Upper lobe of left lung (tissue), 6 donors: ENCODE measurements around the gene JAZF1. TPM values are rescaled to one million over a fixed set of nuclear protein-coding genes. Genes with fewer than 3 reads are reported as not detected.

Experiments used
- ATAC-seq, 2 donors: fragments of 200-7000 bp; cut with Tn5 transposase; one replicate each; pipeline ENCODE4 v1.9.1; 2022; ENCODE audit warnings: mild to moderate bottlenecking in 2 of 2, moderate library complexity in 2 of 2; ENCODE audit not compliant: low FRiP score in 2 of 2
- DNase-seq, 2 donors: peaks; one replicate each; pipeline ENCODE4 v3.0.0-alpha.2; 2019 to 2020
- H3K27ac ChIP-seq, 4 donors: fragments of 200-600 bp; sonication (generic); one replicate each; pipeline ENCODE4 v1.5.1; 2016 to 2019
- H3K27me3 ChIP-seq, 4 donors: fragments of 200-600 bp; sonication (generic); one replicate each; pipeline ENCODE4 v1.5.1; 2017 to 2019
- H3K36me3 ChIP-seq, 4 donors: fragments of 200-600 bp; sonication (generic); one replicate each; pipeline ENCODE4 v1.5.1; 2016 to 2019
- H3K4me1 ChIP-seq, 4 donors: fragments of 200-600 bp; sonication (generic); one replicate each; pipeline ENCODE4 v1.5.1; 2018 to 2019
- H3K4me3 ChIP-seq, 4 donors: fragments of 200-600 bp; sonication (generic); one replicate each; pipeline ENCODE4 v1.5.1; 2017 to 2019; ENCODE audit warnings: mild to moderate bottlenecking in 2 of 4, moderate library complexity in 1 of 4
- H3K9me3 ChIP-seq, 4 donors: fragments of 200-600 bp; sonication (generic); one replicate each; pipeline ENCODE4 v1.5.1; 2018 to 2019
- CTCF ChIP-seq, 6 experiments: fragments of 450-650 bp in 4 of 6; fragments of 200-600 bp in 2 of 6; sonication (generic) in 2 of 6; IDR thresholded peaks; one replicate each; pipeline ENCODE4 v1.5.1; 2016 to 2019; ENCODE audit warnings: antibody characterized with exemption in 6 of 6
- EP300 ChIP-seq, 4 donors: sonication (generic); formaldehyde crosslinking; IDR thresholded peaks; one replicate each; pipeline ENCODE4 v1.5.1; 2017; ENCODE audit warnings: antibody characterized with exemption in 4 of 4, control low read depth in 2 of 4
- POLR2A ChIP-seq, 4 donors: fragments of 450-650 bp; IDR thresholded peaks; one replicate each; pipeline ENCODE4 v1.5.1; 2016 to 2017; ENCODE audit warnings: antibody characterized with exemption in 4 of 4, mild to moderate bottlenecking in 2 of 4
- POLR2AphosphoS5 ChIP-seq, 2 donors: sonication (generic); formaldehyde crosslinking; IDR thresholded peaks; one replicate each; pipeline ENCODE4 v1.5.1; 2017; ENCODE audit warnings: antibody characterized with exemption in 2 of 2
- WGBS, 2 donors: methylation state at CpG; one replicate each; pipeline ENCODE4 v1.1.5; 2017 to 2018; 5-methylcytosine and 5-hydroxymethylcytosine counted together
- total RNA-seq, 6 donors: library from RNA; depleted of rRNA in 4 of 6; stranded (reverse); fragments of >200 nt in 4 of 6; gene quantifications; one replicate each; pipeline versions ENCODE4 v1.1.0 to v1.2.1, GENCODE V29; 2016 to 2021
- donor health status: DM: no; HTN: no; CAD: no; lungs with moderate emphysema.
- donor health status: DM: no; HTN: yes; CAD: no; lungs with severe emphysema.

Gene JAZF1
- total RNA-seq, 6 donors from 2014 or later = 4.2 to 19.4 (median 12.4) TPM

GRCh38 chr7:28060371-28060950 lies 120.1 kb downstream of the JAZF1 start:
- Histone ChIP-seq H3K27me3 (no peaks in the 10 kb centered on the region), H3K36me3 (no peaks in the 10 kb centered on the region), H3K4me1 (peaks cover 12 to 19% (median 18%) of the 10 kb centered on the region in 4 donors), H3K27ac (no peak overlapping the region), H3K9me3 (no peaks in the 10 kb centered on the region), H3K4me3 (no peak overlapping the region)
- TF ChIP-seq CTCF (IDR thresholded peaks at IDR 0.05) (no peak), EP300 (IDR thresholded peaks at IDR 0.05) (no peak), POLR2AphosphoS5 (IDR thresholded peaks at IDR 0.05) (no peak), POLR2A (IDR thresholded peaks at IDR 0.05) (no peak)
- no peak for ATAC-seq
- DNase-seq = no peak
- 79% methylated on average over 1 of the region's 1 CpG for WGBS, 2 donors

GRCh38 chr7:28055161-28055544 lies 125.4 kb downstream of the JAZF1 start:
- H3K9me3 ChIP-seq = no peaks in the 10 kb centered on the region
- no peak overlapping the region for H3K27ac ChIP-seq
- no peaks in the 10 kb centered on the region for H3K36me3 ChIP-seq
- DNase-seq = no peak
- H3K4me1 ChIP-seq = peaks cover 0 to 3% (median 0%) of the 10 kb centered on the region in 4 donors
- 87 to 88% methylated on average over 3 of the region's 3 CpGs for WGBS, 2 donors
- no peak overlapping the region for H3K4me3 ChIP-seq
- H3K27me3 ChIP-seq = no peaks in the 10 kb centered on the region
- no peak for TF ChIP-seq CTCF (IDR thresholded peaks at IDR 0.05)
- no peak for TF ChIP-seq POLR2A (IDR thresholded peaks at IDR 0.05)
- TF ChIP-seq POLR2AphosphoS5 (IDR thresholded peaks at IDR 0.05) = no peak
- no peak for TF ChIP-seq EP300 (IDR thresholded peaks at IDR 0.05)
- peak; percentile 19 to 43 for ATAC-seq

- ATAC-seq (no peak), DNase-seq (no peak)
- no peak overlapping the region for H3K4me3 ChIP-seq
- 59 to 73% methylated on average over 10 of the region's 10 CpGs for WGBS, 2 donors
- TF ChIP-seq EP300 (IDR thresholded peaks at IDR 0.05) (no peak), POLR2A (IDR thresholded peaks at IDR 0.05) (no peak), CTCF (IDR thresholded peaks at IDR 0.05) (no peak), POLR2AphosphoS5 (IDR thresholded peaks at IDR 0.05) (no peak)
- no peaks in the 10 kb centered on the region for H3K36me3 ChIP-seq
- peaks cover 0 to 3% (median 0%) of the 10 kb centered on the region in 4 donors for H3K4me1 ChIP-seq
- no peaks in the 10 kb centered on the region for H3K9me3 ChIP-seq
- no peaks in the 10 kb centered on the region for H3K27me3 ChIP-seq
- H3K27ac ChIP-seq = no peak overlapping the region
Observed at GRCh38 chr7:28054531-28055160, 125.9 kb downstream of the JAZF1 start.

GRCh38 chr7:28052933-28053332 lies 127.7 kb downstream of the JAZF1 start:
- no peaks in the 10 kb centered on the region for H3K9me3 ChIP-seq
- H3K4me3 ChIP-seq = no peak overlapping the region
- 91 to 94% methylated on average over 3 of the region's 3 CpGs for WGBS, 2 donors
- TF ChIP-seq POLR2AphosphoS5 (IDR thresholded peaks at IDR 0.05) (no peak), EP300 (IDR thresholded peaks at IDR 0.05) (no peak), CTCF (IDR thresholded peaks at IDR 0.05) (no peak)
- H3K4me1 ChIP-seq = peaks cover 0 to 3% (median 0%) of the 10 kb centered on the region in 4 donors
- DNase-seq (no peak), ATAC-seq (no peak)
- no peak overlapping the region for H3K27ac ChIP-seq
- H3K27me3 ChIP-seq = no peaks in the 10 kb centered on the region
- no peaks in the 10 kb centered on the region for H3K36me3 ChIP-seq

- DNase-seq (no peak), ATAC-seq (no peak)
- no peak overlapping the region for H3K27ac ChIP-seq
- no peaks in the 10 kb centered on the region for H3K9me3 ChIP-seq
- no peak overlapping the region for H3K4me3 ChIP-seq
- H3K4me1 ChIP-seq = no peaks in the 10 kb centered on the region
- WGBS, 2 donors = 94 to 98% methylated on average over 2 of the region's 2 CpGs
- H3K36me3 ChIP-seq = no peaks in the 10 kb centered on the region
- TF ChIP-seq POLR2AphosphoS5 (IDR thresholded peaks at IDR 0.05) = no peak
- no peak for TF ChIP-seq EP300 (IDR thresholded peaks at IDR 0.05)
- TF ChIP-seq CTCF (IDR thresholded peaks at IDR 0.05) = no peak
- no peaks in the 10 kb centered on the region for H3K27me3 ChIP-seq
Observed at GRCh38 chr7:28048694-28049093, 131.9 kb downstream of the JAZF1 start.
